Naive B cell (primary cell): ENCODE measurements around the gene LIN52. TPM values are rescaled to one million over a fixed set of nuclear protein-coding genes. Genes with fewer than 3 reads are reported as not detected.

Experiments
- ATAC-seq, 2 donors: fragments of 150-1000 bp; cut with Tn5 transposase; 2 replicates each; pipeline ENCODE4 v1.10.0; 2021; ENCODE audit warnings: low read depth in 2 of 2, mild to moderate bottlenecking in 2 of 2, moderate library complexity in 2 of 2
- DNase-seq: peaks from one replicate; pipeline ENCODE4 v3.0.0; 2022
- H3K27ac Mint-ChIP-seq, 6 donors: one replicate each; pipeline ENCODE4 v1.8.0; 2020 to 2022; ENCODE audit warnings: mild to moderate bottlenecking in 6 of 6, mixed read lengths in 6 of 6, moderate library complexity in 5 of 6, inconsistent platforms in 2 of 6
- H3K27me3 Mint-ChIP-seq, 3 donors: one replicate each; pipeline ENCODE4 v1.8.0; 2021 to 2022; ENCODE audit warnings: mixed read lengths in 3 of 3, mild to moderate bottlenecking in 1 of 3
- H3K36me3 Mint-ChIP-seq, 2 donors: one replicate each; pipeline ENCODE4 v1.8.0; 2020 to 2022; ENCODE audit warnings: mixed read lengths in 2 of 2, inconsistent platforms in 1 of 2, mild to moderate bottlenecking in 1 of 2
- H3K4me1 Mint-ChIP-seq, 3 donors: one replicate each; pipeline ENCODE4 v1.8.0; 2020 to 2022; ENCODE audit warnings: mixed read lengths in 3 of 3, inconsistent platforms in 1 of 3, mild to moderate bottlenecking in 1 of 3, moderate library complexity in 1 of 3
- H3K4me3 Mint-ChIP-seq, 8 donors: one replicate each; pipeline ENCODE4 v1.8.0; 2020 to 2022; ENCODE audit warnings: mild to moderate bottlenecking in 8 of 8, mixed read lengths in 8 of 8, moderate library complexity in 8 of 8, inconsistent platforms in 2 of 8
- H3K9me3 Mint-ChIP-seq, 7 donors: one replicate each; pipeline ENCODE4 v1.8.0; 2020 to 2022; ENCODE audit warnings: mixed read lengths in 7 of 7, mild to moderate bottlenecking in 5 of 7, inconsistent platforms in 2 of 7, moderate library complexity in 1 of 7
- polyA plus RNA-seq, 6 donors: library from polyadenylated mRNA; unstranded; fragments of 300-500 nt; fragmentation: Illumina TruSeq; gene quantifications; one replicate each; pipeline ENCODE4 v1.2.3, GENCODE V29; 2021; ENCODE audit warnings: low read depth in 6 of 6

The LIN52 gene
- polyA plus RNA-seq, 6 donors from 2014 or later, result 7.4 to 19.1 (median 11.9) TPM

DNA sequence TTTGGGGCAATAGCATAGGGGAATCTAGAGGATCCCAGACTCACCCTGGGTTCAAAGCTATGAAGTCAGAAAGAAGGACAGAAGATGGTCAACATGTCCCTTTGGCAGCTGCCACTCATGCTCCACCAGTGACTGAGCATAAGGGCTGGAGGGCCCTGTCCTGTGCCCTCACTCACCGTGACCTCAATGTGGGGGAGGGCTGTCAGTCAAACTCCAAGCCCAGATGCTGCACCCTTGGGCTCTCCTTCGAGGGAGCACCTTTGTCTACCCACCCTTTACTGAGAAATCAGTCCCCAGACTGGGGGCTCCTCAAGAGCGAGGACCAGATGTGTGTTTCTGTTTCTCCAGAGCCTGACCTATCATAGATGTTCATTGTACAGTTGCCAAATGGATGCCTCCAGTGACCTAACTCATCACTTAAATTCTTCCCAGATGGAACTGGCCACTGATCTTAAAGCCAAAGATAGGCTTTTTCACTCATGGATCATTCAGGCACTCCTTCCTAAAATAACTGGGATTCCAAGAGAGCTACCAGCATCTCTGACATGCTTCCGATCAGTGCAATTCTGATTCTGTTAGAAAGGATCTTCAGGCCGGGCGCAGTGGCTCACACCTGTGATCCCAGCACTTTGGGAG is 127.3 kb downstream of the LIN52 start:
- ATAC-seq (no peak), DNase-seq (no peak)
- H3K36me3 Mint-ChIP-seq, result no peaks in the 10 kb centered on the region
- no peak overlapping the region for H3K27ac Mint-ChIP-seq
- no peaks in the 10 kb centered on the region for H3K4me1 Mint-ChIP-seq
- peaks cover 8 to 24% (median 16%) of the 10 kb centered on the region in 3 donors for H3K27me3 Mint-ChIP-seq
- no peaks in the 10 kb centered on the region for H3K9me3 Mint-ChIP-seq
- H3K4me3 Mint-ChIP-seq, result no peak overlapping the region

DNA sequence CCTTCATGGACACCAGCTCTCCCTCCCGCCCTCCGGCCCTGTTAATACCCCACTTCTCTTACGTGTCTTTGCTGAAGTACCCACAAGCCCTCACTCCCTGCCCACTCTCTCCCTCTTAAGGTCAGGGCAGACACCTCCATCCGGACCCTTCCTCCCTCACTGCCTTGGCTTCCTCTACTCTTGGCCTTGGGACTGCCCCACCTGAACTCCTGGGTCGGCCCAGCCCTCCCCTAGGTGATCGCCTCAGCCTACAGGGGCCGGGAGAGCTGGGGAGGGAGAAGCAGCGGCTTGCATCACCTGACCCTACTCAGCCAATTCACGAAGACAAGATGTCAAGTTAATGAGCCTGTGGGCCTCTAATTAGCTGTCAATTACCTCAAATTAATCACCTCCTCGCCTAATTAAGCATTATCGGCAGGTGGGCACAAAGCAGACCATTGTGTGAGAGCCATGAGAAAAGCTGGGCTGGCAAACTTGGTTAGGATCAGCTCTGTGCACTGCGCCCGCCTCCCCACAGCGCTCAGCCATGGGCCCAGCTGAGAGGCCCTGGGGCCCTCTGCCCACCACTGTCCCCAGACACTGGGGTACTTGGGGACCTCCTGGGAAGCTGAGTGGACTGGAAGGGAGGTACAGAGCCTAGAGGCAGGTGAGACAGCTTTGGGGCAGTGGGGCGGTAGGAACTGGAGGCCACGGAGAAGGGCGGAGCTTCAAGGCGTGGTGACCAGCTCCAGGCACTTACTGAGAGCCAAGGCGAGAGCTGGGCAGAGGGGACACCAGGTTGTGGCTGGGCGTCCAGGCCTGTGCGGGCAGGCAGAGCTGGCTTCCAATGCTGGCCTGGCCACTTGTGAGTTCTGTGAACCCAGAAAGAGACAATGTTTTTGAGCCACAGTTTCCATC is 129.4 kb downstream of the LIN52 start:
- H3K4me1 Mint-ChIP-seq, result peaks cover 0 to 5% (median 5%) of the 10 kb centered on the region in 3 donors
- no peaks in the 10 kb centered on the region for H3K36me3 Mint-ChIP-seq
- peaks cover 10 to 38% (median 21%) of the 10 kb centered on the region in 3 donors for H3K27me3 Mint-ChIP-seq
- ATAC-seq (no peak), DNase-seq (no peak)
- peak overlapping the region in 1 of 8 donors; percentile 29 for H3K4me3 Mint-ChIP-seq
- no peak overlapping the region for H3K27ac Mint-ChIP-seq
- H3K9me3 Mint-ChIP-seq, result no peaks in the 10 kb centered on the region

DNA sequence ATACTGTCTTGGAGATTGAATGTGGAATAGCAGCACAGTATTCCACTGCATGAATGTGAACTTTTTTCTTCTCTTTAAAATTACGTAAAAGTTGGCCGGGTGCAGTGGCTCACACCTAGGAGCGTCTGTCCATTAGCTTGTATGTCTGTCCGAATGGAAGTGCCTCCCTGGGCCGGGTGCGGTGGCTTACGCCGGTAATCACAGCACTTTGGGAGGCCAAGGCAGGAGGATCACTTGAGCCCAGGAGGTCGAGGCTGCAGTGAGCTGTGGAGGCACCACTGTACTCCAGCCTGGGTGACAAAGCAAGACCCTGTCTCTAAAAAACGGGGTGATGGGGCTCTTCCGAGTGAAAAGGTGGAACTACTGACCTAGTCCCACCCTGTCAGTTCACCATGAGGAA is 131.9 kb downstream of the LIN52 start:
- H3K36me3 Mint-ChIP-seq, result no peaks in the 10 kb centered on the region
- ATAC-seq (no peak), DNase-seq (no peak)
- no peak overlapping the region for H3K27ac Mint-ChIP-seq
- peaks cover 0 to 5% (median 5%) of the 10 kb centered on the region in 3 donors for H3K4me1 Mint-ChIP-seq
- H3K9me3 Mint-ChIP-seq, result no peaks in the 10 kb centered on the region
- no peak overlapping the region for H3K4me3 Mint-ChIP-seq
- H3K27me3 Mint-ChIP-seq, result peaks cover 14 to 42% (median 34%) of the 10 kb centered on the region in 3 donors

DNA sequence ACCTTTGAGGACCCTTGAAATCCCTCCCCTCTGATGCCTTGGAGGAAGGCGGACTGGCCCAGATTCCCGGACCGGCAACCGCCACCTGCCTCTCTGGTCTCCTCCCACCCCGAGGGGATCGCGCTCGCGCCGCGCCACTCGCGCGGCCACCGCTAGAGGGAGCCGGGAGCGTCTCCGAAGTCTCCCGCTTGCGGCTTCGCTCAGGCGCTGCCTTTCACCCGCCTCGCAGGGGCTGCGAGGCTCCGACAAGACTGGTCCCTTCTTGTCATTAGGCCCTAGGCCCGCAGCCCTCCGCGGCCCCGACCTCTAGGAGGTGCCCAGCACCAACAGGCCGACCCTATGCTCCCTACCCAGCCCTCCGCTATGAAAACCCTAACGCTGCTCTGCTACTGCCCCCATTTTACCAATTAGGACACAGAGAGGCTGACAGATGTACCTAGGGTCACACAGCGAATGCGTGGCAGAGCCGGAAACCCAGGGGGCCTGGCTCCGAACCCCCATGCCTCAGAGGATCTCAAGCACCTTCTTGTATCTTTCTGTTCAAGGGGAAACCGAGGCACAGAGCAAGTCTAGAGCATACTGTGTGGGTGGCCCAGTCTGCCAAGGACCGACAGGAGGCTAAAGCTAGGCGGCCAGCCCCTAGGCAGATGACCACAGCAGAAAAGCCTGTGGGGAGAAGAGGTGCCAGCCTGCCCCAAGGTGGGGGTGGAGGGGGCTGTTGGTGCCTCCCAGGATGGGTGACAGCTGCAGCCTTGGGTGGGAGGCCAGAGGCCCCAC is 133.1 kb downstream of the LIN52 start:
- Mint-ChIP-seq H3K36me3 (no peaks in the 10 kb centered on the region), H3K27ac (no peak overlapping the region), H3K4me1 (peaks cover 0 to 5% (median 5%) of the 10 kb centered on the region in 3 donors), H3K27me3 (peaks cover 12 to 51% (median 34%) of the 10 kb centered on the region in 3 donors), H3K9me3 (no peaks in the 10 kb centered on the region), H3K4me3 (peak overlapping the region in 3 of 8 donors; percentile 56 to 63 (median 57))
- DNase-seq (peak; percentile 56), ATAC-seq (peak; percentile 89 to 97)

DNA sequence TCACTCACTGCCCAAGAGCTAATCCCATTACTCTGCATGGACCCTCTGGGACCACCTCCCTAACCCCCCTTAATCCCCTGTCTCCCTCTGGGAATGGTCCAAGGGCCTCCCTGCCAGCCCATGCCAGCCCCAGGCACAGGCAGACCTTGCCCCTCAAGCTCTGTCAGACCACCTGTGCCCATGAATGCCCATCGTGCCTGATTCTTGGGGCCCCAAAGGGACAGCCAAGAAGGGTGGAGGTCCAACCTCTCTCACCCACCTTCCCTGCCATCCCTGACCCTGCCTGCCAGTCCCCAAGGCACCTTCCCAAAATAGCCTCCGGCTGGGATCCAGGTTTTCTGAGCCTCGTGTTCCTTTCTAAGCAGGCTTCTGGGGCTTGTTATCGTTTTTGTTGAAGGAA is 133.7 kb downstream of the LIN52 start:
- ATAC-seq (no peak), DNase-seq (no peak)
- peaks cover 10 to 53% (median 34%) of the 10 kb centered on the region in 3 donors for H3K27me3 Mint-ChIP-seq
- H3K36me3 Mint-ChIP-seq, result no peaks in the 10 kb centered on the region
- H3K9me3 Mint-ChIP-seq, result no peaks in the 10 kb centered on the region
- peak overlapping the region in 1 of 8 donors; percentile 15 for H3K4me3 Mint-ChIP-seq
- peaks cover 0 to 5% (median 5%) of the 10 kb centered on the region in 3 donors for H3K4me1 Mint-ChIP-seq
- no peak overlapping the region for H3K27ac Mint-ChIP-seq

DNA sequence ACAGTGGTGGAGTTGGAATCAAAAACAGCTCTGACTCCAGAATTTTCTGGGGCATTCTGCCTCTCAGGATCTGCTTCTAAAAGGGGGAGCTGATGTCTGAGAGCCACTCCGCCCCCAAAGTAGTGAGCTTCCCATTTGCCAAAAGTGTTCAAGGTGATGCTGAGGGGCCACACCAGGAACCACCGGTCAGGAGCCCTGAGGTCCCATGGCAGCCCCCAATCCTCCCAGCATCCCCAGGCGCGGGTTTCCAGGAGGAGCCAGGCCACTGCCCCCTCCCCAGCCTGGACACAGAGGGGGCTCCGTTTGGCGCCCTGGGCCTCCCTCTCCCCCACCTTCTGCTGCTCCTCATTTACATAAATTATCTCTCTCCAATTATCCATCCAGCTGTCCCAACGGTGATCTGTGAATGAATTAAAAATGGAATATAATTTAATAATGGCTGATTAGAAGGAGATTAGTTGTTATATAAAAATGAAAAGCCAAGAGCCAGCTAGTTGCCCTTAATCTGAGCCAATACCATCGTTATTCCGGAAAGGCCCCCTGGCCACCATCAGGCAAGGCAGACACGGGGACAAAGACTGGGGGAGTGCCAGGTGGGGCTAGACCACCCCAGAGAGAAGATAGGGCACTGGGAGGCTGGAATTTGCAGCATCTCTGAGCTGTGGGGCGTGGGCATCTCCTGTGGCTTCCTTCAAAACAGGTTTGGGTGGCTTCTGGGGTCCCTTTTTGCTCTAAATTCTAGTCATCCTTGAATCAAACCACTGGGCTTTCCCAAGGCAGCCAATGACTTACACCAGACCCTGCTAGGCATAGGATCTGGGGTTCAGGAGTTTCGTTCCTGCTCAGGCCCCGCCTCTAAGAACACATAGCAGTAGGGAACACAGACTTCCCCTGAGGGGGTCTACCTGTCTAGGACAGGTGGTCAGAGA is 134.8 kb downstream of the LIN52 start:
- no peak overlapping the region for H3K4me3 Mint-ChIP-seq
- H3K36me3 Mint-ChIP-seq, result no peaks in the 10 kb centered on the region
- no peak overlapping the region for H3K27ac Mint-ChIP-seq

DNA sequence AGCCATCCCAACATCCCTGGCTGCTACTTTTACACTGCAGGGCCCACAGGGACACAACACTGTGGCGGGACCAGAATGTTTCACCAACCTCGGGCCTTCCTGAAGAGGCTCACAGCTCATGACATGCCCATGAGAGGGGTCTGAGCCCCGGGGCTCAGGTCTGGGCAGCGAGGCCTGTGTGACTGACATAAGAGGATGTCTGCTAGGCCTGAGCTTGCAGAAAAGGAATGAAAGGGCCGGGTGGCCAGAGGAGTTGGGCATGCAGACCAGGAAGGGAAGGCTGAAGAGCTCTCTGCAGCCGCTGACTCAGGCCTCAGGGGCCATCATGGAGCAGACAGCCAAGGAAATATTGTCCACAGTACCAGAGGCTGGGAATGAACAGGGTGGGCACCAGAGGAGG is 136.2 kb downstream of the LIN52 start:
- peaks cover 17 to 67% (median 48%) of the 10 kb centered on the region in 3 donors for H3K27me3 Mint-ChIP-seq
- DNase-seq (no peak), ATAC-seq (no peak)
- H3K27ac Mint-ChIP-seq, result no peak overlapping the region
- H3K36me3 Mint-ChIP-seq, result no peaks in the 10 kb centered on the region
- no peaks in the 10 kb centered on the region for H3K9me3 Mint-ChIP-seq
- H3K4me3 Mint-ChIP-seq, result no peak overlapping the region
- peaks cover 0 to 5% (median 5%) of the 10 kb centered on the region in 3 donors for H3K4me1 Mint-ChIP-seq

More for the DNA sequence above, 134.8 kb downstream of the LIN52 start:
- no peaks in the 10 kb centered on the region for H3K9me3 Mint-ChIP-seq
- no peak for ATAC-seq
- H3K4me1 Mint-ChIP-seq, result peaks cover 0 to 5% (median 5%) of the 10 kb centered on the region in 3 donors
- H3K27me3 Mint-ChIP-seq, result peaks cover 15 to 56% (median 34%) of the 10 kb centered on the region in 3 donors
- DNase-seq, result no peak

DNA sequence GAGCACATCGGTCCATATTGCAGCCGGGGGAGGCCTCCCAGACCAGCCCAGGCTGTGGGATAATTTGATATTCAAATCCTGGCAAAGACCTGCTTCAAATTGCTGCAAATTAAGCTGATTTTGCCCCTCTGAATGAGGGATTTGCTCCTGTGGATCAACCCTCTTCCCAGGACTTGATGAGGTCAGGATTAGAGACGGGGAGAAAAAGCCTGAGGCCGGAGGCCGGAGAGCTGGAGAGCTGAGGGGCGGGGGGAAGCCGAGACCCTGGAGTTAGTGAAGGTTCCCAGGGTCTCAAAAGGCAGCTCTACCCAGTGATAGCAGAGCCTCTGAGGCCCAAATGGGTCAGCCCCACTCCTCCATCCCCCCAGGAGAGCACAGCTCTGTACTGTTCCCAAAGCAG is 137.0 kb downstream of the LIN52 start:
- no peaks in the 10 kb centered on the region for H3K36me3 Mint-ChIP-seq
- H3K4me1 Mint-ChIP-seq, result peaks cover 0 to 5% (median 5%) of the 10 kb centered on the region in 3 donors
- H3K27ac Mint-ChIP-seq, result peak overlapping the region in 1 of 6 donors; percentile 68
- no peak for ATAC-seq
- H3K27me3 Mint-ChIP-seq, result peaks cover 17 to 67% (median 53%) of the 10 kb centered on the region in 3 donors
- no peaks in the 10 kb centered on the region for H3K9me3 Mint-ChIP-seq
- H3K4me3 Mint-ChIP-seq, result no peak overlapping the region
- no peak for DNase-seq

DNA sequence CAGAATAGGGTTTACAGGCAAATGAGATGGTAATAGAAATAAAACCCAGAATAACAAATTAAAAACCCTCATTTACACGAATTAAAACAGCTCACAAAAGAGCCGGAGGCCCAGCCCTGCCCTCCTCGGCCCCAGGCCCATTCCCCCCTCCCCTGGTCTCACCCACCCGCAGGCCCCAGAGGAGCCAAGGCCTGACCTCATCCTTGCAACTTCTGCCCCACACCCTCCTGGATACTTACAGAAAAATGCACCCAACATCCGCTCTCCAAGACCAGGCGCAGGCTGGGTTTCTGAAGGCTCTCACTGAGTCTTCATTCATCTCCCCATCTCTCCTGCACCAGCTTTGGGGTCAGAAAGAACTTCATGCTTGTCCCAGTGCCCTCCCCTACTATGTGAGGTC is 138.3 kb downstream of the LIN52 start:
- DNase-seq (no peak), ATAC-seq (no peak)
- Mint-ChIP-seq H3K36me3 (no peaks in the 10 kb centered on the region), H3K27ac (no peak overlapping the region), H3K9me3 (no peaks in the 10 kb centered on the region), H3K4me3 (no peak overlapping the region), H3K27me3 (peaks cover 21 to 79% (median 52%) of the 10 kb centered on the region in 3 donors), H3K4me1 (peaks cover 0 to 5% (median under 1%) of the 10 kb centered on the region in 3 donors)

DNA sequence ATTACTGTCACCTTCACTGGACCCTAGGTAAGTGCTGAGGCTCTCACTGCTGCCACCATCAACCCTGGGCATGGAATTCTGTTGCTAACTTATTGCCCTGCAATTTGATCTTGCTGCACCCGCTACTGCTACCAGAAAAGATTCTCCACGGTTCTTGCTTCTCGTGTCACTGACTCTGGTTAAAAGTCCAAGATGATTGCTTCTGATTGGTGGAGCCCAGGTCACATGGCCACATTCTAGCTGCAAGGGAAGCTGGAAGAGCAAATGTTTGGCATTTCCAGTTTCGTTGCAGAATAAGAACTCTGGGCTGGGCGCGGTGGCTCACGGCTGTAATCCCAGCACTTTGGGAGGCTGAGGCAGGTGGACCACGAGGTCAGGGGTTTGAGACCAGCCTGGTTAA is 147.0 kb downstream of the LIN52 start:
- Mint-ChIP-seq H3K27me3 (peaks cover 55 to 89% (median 65%) of the 10 kb centered on the region in 3 donors), H3K4me3 (no peak overlapping the region), H3K4me1 (no peaks in the 10 kb centered on the region), H3K36me3 (peaks cover 0 to 8% of the 10 kb centered on the region in 2 donors), H3K9me3 (peaks cover 0 to 23% (median 14%) of the 10 kb centered on the region in 7 donors), H3K27ac (no peak overlapping the region)
- ATAC-seq (no peak), DNase-seq (no peak)

DNA sequence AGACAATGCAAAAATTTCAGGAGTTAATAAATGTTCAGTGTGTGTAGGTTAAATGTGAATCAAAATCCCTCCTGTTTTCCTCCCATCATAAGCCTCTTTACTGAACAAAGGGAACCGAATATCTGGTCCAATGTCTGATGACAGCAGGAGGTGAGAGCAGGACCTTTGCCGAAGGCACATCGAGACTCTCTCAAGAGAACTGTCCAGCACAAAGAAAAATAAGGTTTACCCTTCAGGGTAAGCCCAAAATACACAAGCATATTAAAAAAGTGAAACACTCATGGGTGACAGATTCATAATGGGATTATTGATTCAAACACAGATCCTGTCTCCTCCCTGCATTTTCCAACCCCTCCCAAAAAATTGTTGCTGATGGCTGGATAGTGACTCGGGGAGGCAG is 150.3 kb downstream of the LIN52 start:
- Mint-ChIP-seq H3K36me3 (peaks cover 0 to 8% of the 10 kb centered on the region in 2 donors), H3K27ac (peak overlapping the region in 1 of 6 donors; percentile 36), H3K9me3 (peaks cover 0 to 23% (median 14%) of the 10 kb centered on the region in 7 donors), H3K4me3 (no peak overlapping the region), H3K4me1 (peaks cover 0 to 4% (median 0%) of the 10 kb centered on the region in 3 donors), H3K27me3 (peaks cover 61 to 90% (median 63%) of the 10 kb centered on the region in 3 donors)
- ATAC-seq (no peak), DNase-seq (no peak)

DNA sequence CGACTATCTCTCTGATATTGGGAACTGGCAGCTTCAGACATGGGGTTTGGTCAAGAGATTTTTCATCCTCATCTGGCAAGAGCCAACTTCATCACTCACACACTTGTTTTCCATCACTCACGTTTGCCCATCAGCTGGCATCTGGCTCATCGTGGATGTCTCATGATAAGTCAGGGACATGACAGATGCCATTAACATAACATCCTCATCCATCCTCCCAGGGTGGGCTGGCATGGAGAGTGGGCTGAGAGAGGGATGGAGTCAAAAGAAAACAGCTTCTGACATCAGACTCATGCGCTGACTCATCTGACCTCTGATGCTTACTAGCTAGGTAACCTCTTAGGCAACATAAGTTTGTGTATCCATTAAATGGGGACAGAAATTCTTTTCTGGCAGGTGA is 152.7 kb downstream of the LIN52 start:
- Mint-ChIP-seq H3K27me3 (peaks cover 63 to 93% (median 77%) of the 10 kb centered on the region in 3 donors), H3K4me3 (peak overlapping the region in 2 of 8 donors; percentile 22 to 57), H3K27ac (no peak overlapping the region), H3K4me1 (peaks cover 16 to 26% (median 23%) of the 10 kb centered on the region in 3 donors), H3K9me3 (peaks cover 0 to 9% (median 3%) of the 10 kb centered on the region in 7 donors), H3K36me3 (peaks cover 0 to 2% of the 10 kb centered on the region in 2 donors)
- no peak for DNase-seq
- no peak for ATAC-seq
